PC-3 (cell line): ENCODE measurements around the gene AKIRIN1.

Experiments
- CTCF ChIP-seq: fragments of 300-600 bp; sonication (generic); conservative IDR thresholded peaks from 2 replicates; pipeline ENCODE4 v1.5.1; 2017; ENCODE audit warnings: antibody characterized with exemption, low read depth, mild to moderate bottlenecking, low read length
- EZH2phosphoT487 ChIP-seq: fragments of 300-600 bp; sonication (generic); IDR thresholded peaks from 2 replicates; pipeline ENCODE4 v1.6.1; 2018; ENCODE audit warnings: mild to moderate bottlenecking, antibody characterized with exemption, low read length, borderline replicate concordance

DNA sequence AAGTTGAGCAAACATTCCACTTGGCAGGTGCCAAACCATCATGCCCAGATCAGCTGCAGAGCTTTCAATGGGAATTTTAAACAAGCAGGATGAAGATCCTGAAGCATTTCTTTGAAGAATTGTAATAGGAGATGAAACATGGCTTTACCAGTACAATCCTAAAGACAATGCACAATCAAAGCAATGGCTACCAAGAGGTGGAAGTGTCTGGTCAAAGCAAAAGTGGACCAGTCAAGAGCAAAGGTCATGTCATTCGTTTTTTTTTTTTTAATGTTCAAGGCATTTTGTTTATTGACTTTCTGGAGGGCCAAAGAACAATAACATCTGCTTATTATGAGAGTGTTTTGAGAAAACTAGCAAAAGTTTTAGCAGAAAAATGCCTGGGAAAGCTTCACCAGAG lies 32.1 kb downstream of the AKIRIN1 start:
- TF ChIP-seq EZH2phosphoT487 (no peak), CTCF (no peak)
